HG02588 (cell line): ENCODE measurements around the gene KLF7.

Experiments used
- ATAC-seq: cut with Tn5 transposase; IDR thresholded peaks from one replicate; pipeline ENCODE4 v1.9.1; 2021; ENCODE audit warnings: mild to moderate bottlenecking, moderate library complexity; ENCODE audit not compliant: unreplicated experiment

KLF7 gene

GRCh38 chr2:207129821-207130220, 35.9 kb downstream of the KLF7 start:
- no peak for ATAC-seq

- ATAC-seq, result no peak
Measured at GRCh38 chr2:207128867-207129266, 36.9 kb downstream of the KLF7 start.

- no peak for ATAC-seq
Measured at GRCh38 chr2:207126724-207127308, 38.9 kb downstream of the KLF7 start.

- ATAC-seq, result no peak
Measured at GRCh38 chr2:207123776-207124391, 41.9 kb downstream of the KLF7 start.

GRCh38 chr2:207123335-207123744, 42.4 kb downstream of the KLF7 start:
- no peak for ATAC-seq

- ATAC-seq, result no peak
Measured at GRCh38 chr2:207122651-207123334, 43.0 kb downstream of the KLF7 start.

GRCh38 chr2:207121784-207122183, 44.0 kb downstream of the KLF7 start:
- ATAC-seq, result no peak

- no peak for ATAC-seq
Measured at GRCh38 chr2:207119048-207119447, 46.7 kb downstream of the KLF7 start.

- no peak for ATAC-seq
Measured at GRCh38 chr2:207117668-207118067, 48.1 kb downstream of the KLF7 start.

- ATAC-seq, result no peak
Measured at GRCh38 chr2:207115715-207116364, 49.9 kb downstream of the KLF7 start.

GRCh38 chr2:207113414-207113813, 52.3 kb downstream of the KLF7 start:
- no peak for ATAC-seq

GRCh38 chr2:207112785-207113184, 53.0 kb downstream of the KLF7 start:
- ATAC-seq, result no peak

- no peak for ATAC-seq
Measured at GRCh38 chr2:207112383-207112782, 53.4 kb downstream of the KLF7 start.

GRCh38 chr2:207111757-207112156, 54.0 kb downstream of the KLF7 start:
- ATAC-seq, result no peak

- ATAC-seq, result no peak
Measured at GRCh38 chr2:207110715-207111114, 55.0 kb downstream of the KLF7 start.

GRCh38 chr2:207110310-207110709, 55.4 kb downstream of the KLF7 start:
- no peak for ATAC-seq

GRCh38 chr2:207109768-207110167, 56.0 kb downstream of the KLF7 start:
- ATAC-seq, result no peak

- ATAC-seq, result no peak
Measured at GRCh38 chr2:207108440-207108839, 57.3 kb downstream of the KLF7 start.

- ATAC-seq, result no peak
Measured at GRCh38 chr2:207107551-207107950, 58.2 kb downstream of the KLF7 start.

GRCh38 chr2:207107131-207107530, 58.6 kb downstream of the KLF7 start:
- ATAC-seq, result no peak

GRCh38 chr2:207103132-207103531, 62.6 kb downstream of the KLF7 start:
- ATAC-seq, result no peak

- no peak for ATAC-seq
Measured at GRCh38 chr2:207101984-207102383, 63.8 kb downstream of the KLF7 start.
